ENCODE results near the gene ASIC3. TPM values are rescaled to one million over a fixed set of nuclear protein-coding genes. Genes with fewer than 3 reads are reported as not detected.

Gene ASIC3
- polyA plus RNA-seq, 2 of the 4 experiments (the other 2 are of a cell fraction) = 4.1 to 9.8 TPM

DNA sequence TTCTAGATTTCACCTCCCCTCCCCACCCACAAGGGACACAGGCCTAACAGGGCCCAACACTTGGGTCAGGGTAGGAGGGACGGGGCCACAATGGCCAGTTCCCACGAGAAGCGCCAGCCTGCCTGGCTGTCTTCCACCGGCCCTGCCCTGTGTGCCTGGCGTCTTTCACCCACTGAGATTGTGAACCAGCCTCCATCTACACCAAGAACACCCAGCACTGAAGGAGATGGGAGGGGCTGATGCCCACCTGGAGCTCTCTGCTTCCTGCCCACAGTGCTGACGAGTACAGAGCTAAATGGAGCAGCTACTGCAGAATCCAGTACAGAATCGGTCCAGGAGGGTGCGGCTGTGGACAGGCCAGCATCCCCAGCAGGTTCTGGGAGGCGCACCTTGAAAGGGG is 2.4 kb upstream of the ASIC3 start:
- peaks cover 7% of the 10 kb centered on the region; the same call in 1 of the 3 replicates for H3K4me1 ChIP-seq
- H3K4me3 ChIP-seq = no peak overlapping the region
- TF ChIP-seq JUNB (IDR thresholded peaks at IDR 0.05) (no peak), CHD4 (IDR thresholded peaks at IDR 0.05; ENCODE audit: borderline replicate concordance) (no peak), EP300 (IDR thresholded peaks at IDR 0.05) (no peak), HOXB13 (CRISPR knock-in tag; IDR thresholded peaks at IDR 0.05; ENCODE audit: low read depth) (no peak), MAFK (IDR thresholded peaks at IDR 0.05; ENCODE audit: partially characterized antibody) (no peak), RFX5 (IDR thresholded peaks at IDR 0.05) (no peak), JUN (IDR thresholded peaks at IDR 0.05) (no peak), BHLHE40 (IDR thresholded peaks at IDR 0.05; ENCODE audit: low read depth, low read length) (no peak), POLR2A (IDR thresholded peaks at IDR 0.05; ENCODE audit: low read length) (no peak), FOSB (CRISPR knock-in tag; IDR thresholded peaks at IDR 0.05) (no peak), HEYL (CRISPR knock-in tag; IDR thresholded peaks at IDR 0.05) (no peak)
- TF ChIP-seq, protein P1, sequence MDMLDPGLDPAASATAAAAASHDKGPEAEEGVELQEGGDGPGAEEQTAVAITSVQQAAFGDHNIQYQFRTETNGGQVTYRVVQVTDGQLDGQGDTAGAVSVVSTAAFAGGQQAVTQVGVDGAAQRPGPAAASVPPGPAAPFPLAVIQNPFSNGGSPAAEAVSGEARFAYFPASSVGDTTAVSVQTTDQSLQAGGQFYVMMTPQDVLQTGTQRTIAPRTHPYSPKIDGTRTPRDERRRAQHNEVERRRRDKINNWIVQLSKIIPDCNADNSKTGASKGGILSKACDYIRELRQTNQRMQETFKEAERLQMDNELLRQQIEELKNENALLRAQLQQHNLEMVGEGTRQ (IDR thresholded peaks at IDR 0.05) = no peak
- TF ChIP-seq, protein P2, sequence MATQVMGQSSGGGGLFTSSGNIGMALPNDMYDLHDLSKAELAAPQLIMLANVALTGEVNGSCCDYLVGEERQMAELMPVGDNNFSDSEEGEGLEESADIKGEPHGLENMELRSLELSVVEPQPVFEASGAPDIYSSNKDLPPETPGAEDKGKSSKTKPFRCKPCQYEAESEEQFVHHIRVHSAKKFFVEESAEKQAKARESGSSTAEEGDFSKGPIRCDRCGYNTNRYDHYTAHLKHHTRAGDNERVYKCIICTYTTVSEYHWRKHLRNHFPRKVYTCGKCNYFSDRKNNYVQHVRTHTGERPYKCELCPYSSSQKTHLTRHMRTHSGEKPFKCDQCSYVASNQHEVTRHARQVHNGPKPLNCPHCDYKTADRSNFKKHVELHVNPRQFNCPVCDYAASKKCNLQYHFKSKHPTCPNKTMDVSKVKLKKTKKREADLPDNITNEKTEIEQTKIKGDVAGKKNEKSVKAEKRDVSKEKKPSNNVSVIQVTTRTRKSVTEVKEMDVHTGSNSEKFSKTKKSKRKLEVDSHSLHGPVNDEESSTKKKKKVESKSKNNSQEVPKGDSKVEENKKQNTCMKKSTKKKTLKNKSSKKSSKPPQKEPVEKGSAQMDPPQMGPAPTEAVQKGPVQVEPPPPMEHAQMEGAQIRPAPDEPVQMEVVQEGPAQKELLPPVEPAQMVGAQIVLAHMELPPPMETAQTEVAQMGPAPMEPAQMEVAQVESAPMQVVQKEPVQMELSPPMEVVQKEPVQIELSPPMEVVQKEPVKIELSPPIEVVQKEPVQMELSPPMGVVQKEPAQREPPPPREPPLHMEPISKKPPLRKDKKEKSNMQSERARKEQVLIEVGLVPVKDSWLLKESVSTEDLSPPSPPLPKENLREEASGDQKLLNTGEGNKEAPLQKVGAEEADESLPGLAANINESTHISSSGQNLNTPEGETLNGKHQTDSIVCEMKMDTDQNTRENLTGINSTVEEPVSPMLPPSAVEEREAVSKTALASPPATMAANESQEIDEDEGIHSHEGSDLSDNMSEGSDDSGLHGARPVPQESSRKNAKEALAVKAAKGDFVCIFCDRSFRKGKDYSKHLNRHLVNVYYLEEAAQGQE (IDR thresholded peaks at IDR 0.05) = no peak
- TF ChIP-seq, protein P3, sequence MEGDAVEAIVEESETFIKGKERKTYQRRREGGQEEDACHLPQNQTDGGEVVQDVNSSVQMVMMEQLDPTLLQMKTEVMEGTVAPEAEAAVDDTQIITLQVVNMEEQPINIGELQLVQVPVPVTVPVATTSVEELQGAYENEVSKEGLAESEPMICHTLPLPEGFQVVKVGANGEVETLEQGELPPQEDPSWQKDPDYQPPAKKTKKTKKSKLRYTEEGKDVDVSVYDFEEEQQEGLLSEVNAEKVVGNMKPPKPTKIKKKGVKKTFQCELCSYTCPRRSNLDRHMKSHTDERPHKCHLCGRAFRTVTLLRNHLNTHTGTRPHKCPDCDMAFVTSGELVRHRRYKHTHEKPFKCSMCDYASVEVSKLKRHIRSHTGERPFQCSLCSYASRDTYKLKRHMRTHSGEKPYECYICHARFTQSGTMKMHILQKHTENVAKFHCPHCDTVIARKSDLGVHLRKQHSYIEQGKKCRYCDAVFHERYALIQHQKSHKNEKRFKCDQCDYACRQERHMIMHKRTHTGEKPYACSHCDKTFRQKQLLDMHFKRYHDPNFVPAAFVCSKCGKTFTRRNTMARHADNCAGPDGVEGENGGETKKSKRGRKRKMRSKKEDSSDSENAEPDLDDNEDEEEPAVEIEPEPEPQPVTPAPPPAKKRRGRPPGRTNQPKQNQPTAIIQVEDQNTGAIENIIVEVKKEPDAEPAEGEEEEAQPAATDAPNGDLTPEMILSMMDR (IDR thresholded peaks at IDR 0.05) = no peak
- ATAC-seq = no peak
- 90% methylated on average over 5 of the region's 9 CpGs for WGBS (ENCODE audit: missing lambda C conversion rate)
- CTCF ChIA-PET = interaction anchor here (1.4 to 1.5 kb wide), 2 partner anchors 13 to 27 kb away, joined by 6 read pairs; no protein-coding TSS in a partner anchor
- H3K4me2 ChIP-seq = no peak overlapping the region
- no peak for FAIRE-seq
- H3K27ac ChIP-seq = no peak overlapping the region
- H3K9me3 ChIP-seq = no peaks in the 10 kb centered on the region
- DNase-seq (ENCODE audit: low read depth in 1 of 2, low spot score in 1 of 2) = no peak
- POLR2A ChIA-PET = interaction anchor here (1.2 kb wide), 1 partner anchor 18 kb away, joined by 5 read pairs; the partner anchor contains the start of gene ABCB8

DNA sequence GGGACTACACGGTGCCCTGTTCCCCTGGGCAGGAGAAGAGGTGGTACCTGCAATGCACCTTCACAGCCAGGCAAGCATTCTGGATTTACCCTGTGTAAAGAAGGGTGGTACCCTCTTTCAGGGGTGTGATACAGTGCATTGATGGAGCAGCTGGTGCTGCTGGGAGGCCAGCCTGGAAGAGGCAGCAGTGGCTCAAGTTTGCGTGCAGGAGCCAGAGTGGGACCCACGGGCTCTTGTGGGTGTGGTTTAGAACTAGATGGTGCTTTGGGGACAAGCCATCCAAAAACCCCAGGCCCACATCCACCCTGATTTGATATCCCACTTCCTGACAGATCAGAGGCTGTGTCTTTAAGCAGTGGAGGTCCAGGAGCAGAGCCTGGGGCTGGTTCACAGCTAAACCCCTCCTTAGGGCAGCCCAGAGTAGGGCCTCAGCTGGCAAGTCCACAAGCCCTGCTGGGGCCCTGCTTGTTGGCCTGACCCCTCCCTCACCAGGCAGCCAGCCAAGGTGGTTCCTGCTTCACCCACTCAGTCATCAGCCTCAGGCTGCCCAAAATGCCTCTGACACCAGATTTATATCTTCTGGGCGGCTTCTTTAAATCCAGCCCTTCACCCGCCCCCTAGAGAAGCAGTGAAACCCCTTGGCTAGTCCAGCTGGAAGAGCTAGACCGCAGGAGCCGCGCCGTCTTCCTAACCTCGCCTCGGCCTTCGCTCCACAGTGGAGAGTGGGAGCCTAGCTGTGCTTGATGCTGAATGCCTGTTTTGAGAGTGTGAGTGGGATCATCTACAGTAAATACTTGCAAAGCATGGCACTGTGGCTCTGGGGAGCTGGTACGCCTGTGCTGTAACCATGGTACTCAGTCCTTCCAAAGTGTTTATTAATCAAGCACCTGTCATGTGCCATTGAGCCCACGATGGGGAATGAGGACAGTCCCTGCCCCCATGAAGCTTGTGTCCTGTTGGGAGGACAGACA is 1.4 kb upstream of the ASIC3 start:
- FAIRE-seq = no peak
- ChIA-PET CTCF (interaction anchor here (0.6 to 1.0 kb wide), 4 partner anchors 29 to 1312 kb away, joined by 3 read pairs; no protein-coding TSS in a partner anchor), POLR2A (interaction anchor here (1.2 to 1.8 kb wide), 2 partner anchors 8 to 19 kb away, joined by 5 to 9 read pairs; partner anchors contain the start of gene ABCB8)
- 78% methylated on average over 13 of the region's 14 CpGs for WGBS (ENCODE audit: missing lambda C conversion rate)
- ATAC-seq = peak in 1 of 2 experiments; percentile 7; a peak in 2 of 6 replicates
- TF ChIP-seq ZFP36 (IDR thresholded peaks at IDR 0.05; ENCODE audit: borderline replicate concordance, partially characterized antibody) (peak; percentile 70), MAFK (IDR thresholded peaks at IDR 0.05; ENCODE audit: partially characterized antibody) (no peak)
- Histone ChIP-seq H3K4me2 (no peak overlapping the region), H3K27ac (peak overlapping the region in 1 of 2 experiments; percentile 21; a peak in 1 of 6 replicates), H3K4me1 (peaks cover 7% of the 10 kb centered on the region; the same call in 1 of the 3 replicates), H3K4me3 (no peak overlapping the region), H3K9me3 (no peaks in the 10 kb centered on the region)
- no peak for DNase-seq (ENCODE audit: low read depth in 1 of 2, low spot score in 1 of 2)

All from A549 (cell line).